Measurements from ENCODE around the gene C1QB.
"Not testable (repeated sequence)": the region's sequence is repeated elsewhere in the genome, so short reads cannot be mapped to it uniquely, and the experiment has no call there.

The C1QB gene

GRCh38 chr1:22691031-22691753 is 38.2 kb downstream of the C1QB start:
- no peak overlapping the region for H3K4me3 ChIP-seq (ENCODE audit: low read depth, low read length)

- H3K4me3 ChIP-seq (ENCODE audit: low read depth, low read length) = no peak overlapping the region
These were observed 41.1 kb downstream of the C1QB start for GRCh38 chr1:22694172-22694571.

GRCh38 chr1:22696610-22697009 is 43.6 kb downstream of the C1QB start:
- H3K4me3 ChIP-seq (ENCODE audit: low read depth, low read length) = no peak overlapping the region

GRCh38 chr1:22697980-22698379 is 44.9 kb downstream of the C1QB start:
- H3K4me3 ChIP-seq (ENCODE audit: low read depth, low read length) = no peak overlapping the region

- no peak overlapping the region for H3K4me3 ChIP-seq (ENCODE audit: low read depth, low read length)
These were observed 46.9 kb downstream of the C1QB start for GRCh38 chr1:22699681-22700520.

- no peak overlapping the region for H3K4me3 ChIP-seq (ENCODE audit: low read depth, low read length)
These were observed 49.5 kb downstream of the C1QB start for GRCh38 chr1:22702296-22703085.

GRCh38 chr1:22704440-22705067 is 51.5 kb downstream of the C1QB start:
- H3K4me3 ChIP-seq (ENCODE audit: low read depth, low read length) = no peak overlapping the region

- no peak overlapping the region for H3K4me3 ChIP-seq (ENCODE audit: low read depth, low read length)
These were observed 52.5 kb downstream of the C1QB start for GRCh38 chr1:22705586-22705985.

GRCh38 chr1:22706100-22706499 is 53.1 kb downstream of the C1QB start:
- H3K4me3 ChIP-seq (ENCODE audit: low read depth, low read length) = not testable (repeated sequence)

- no peak overlapping the region for H3K4me3 ChIP-seq (ENCODE audit: low read depth, low read length)
These were observed 55.7 kb downstream of the C1QB start for GRCh38 chr1:22708777-22709176.

GRCh38 chr1:22709227-22709626 is 56.2 kb downstream of the C1QB start:
- H3K4me3 ChIP-seq (ENCODE audit: low read depth, low read length) = no peak overlapping the region

GRCh38 chr1:22709891-22710700 is 57.1 kb downstream of the C1QB start:
- peak overlapping the region; percentile 13 for H3K4me3 ChIP-seq (ENCODE audit: low read depth, low read length)

GRCh38 chr1:22710701-22711049 is 57.6 kb downstream of the C1QB start, which contains the start of gene EPHB2:
EPHB2 (plus strand) TSS chr1:22710839; CDS start chr1:22710983, 144 bp downstream.
- H3K4me3 ChIP-seq (ENCODE audit: low read depth, low read length) = peak within 1 kb of the TSS; percentile 13

- H3K4me3 ChIP-seq (ENCODE audit: low read depth, low read length) = peak overlapping the region; percentile 13
These were observed 58.0 kb downstream of the C1QB start for GRCh38 chr1:22711071-22711470.
